Transverse colon (tissue), 4 donors: ENCODE results near the gene SNX30. TPM values are rescaled to one million over a fixed set of nuclear protein-coding genes. Genes with fewer than 3 reads are reported as not detected.

ENCODE experiments used
- DNase-seq: peaks from one replicate; pipeline ENCODE4 v3.0.0-alpha.2; 2019
- H3K27ac ChIP-seq, 4 donors: fragments of 200-600 bp; sonication (generic); 2 replicates each; pipeline ENCODE4 v1.5.1; 2016 to 2018; ENCODE audit warnings: inconsistent platforms in 4 of 4
- H3K27me3 ChIP-seq: fragments of 200-600 bp; sonication (generic); 2 replicates; pipeline ENCODE4 v1.5.1; 2017; ENCODE audit warnings: inconsistent platforms
- H3K36me3 ChIP-seq, 4 donors: fragments of 200-600 bp; sonication (generic); 2 replicates each; pipeline ENCODE4 v1.5.1; 2017 to 2019; ENCODE audit warnings: inconsistent platforms in 4 of 4
- H3K4me1 ChIP-seq, 4 donors: fragments of 200-600 bp; sonication (generic); 2 replicates each; pipeline ENCODE4 v1.5.1; 2017 to 2020; ENCODE audit warnings: inconsistent platforms in 4 of 4
- H3K4me3 ChIP-seq, 4 donors: fragments of 200-600 bp; sonication (generic); 1 replicate in 1 of 4; 2 replicates in 3 of 4; pipeline versions ENCODE4 v1.5.1 to v1.6.1; 2017 to 2019; ENCODE audit warnings: inconsistent platforms in 4 of 4
- H3K9me3 ChIP-seq, 2 donors: fragments of 200-600 bp; sonication (generic); 2 replicates each; pipeline ENCODE4 v1.5.1; 2017 to 2019; ENCODE audit warnings: inconsistent platforms in 2 of 2
- CTCF ChIP-seq, 5 experiments: fragments of 200-600 bp in 3 of 5; fragments of 450-650 bp in 2 of 5; sonication (generic) in 3 of 5; IDR thresholded peaks; 1 replicate in 2 of 5; 2 replicates in 3 of 5; pipeline ENCODE4 v1.5.1; 2016 to 2017; ENCODE audit warnings: antibody characterized with exemption in 5 of 5, inconsistent platforms in 3 of 5, mild to moderate bottlenecking in 2 of 5, moderate library complexity in 1 of 5
- EP300 ChIP-seq: sonication (generic); formaldehyde crosslinking; IDR thresholded peaks from one replicate; pipeline ENCODE4 v1.6.1; 2017; ENCODE audit warnings: antibody characterized with exemption, low read depth
- POLR2A ChIP-seq: fragments of 450-650 bp; IDR thresholded peaks from one replicate; pipeline ENCODE4 v1.6.1; 2016; ENCODE audit warnings: antibody characterized with exemption, mild to moderate bottlenecking, moderate library complexity
- POLR2AphosphoS5 ChIP-seq, 3 donors: sonication (generic); formaldehyde crosslinking; IDR thresholded peaks; one replicate each; pipeline ENCODE4 v1.6.1; 2016; ENCODE audit warnings: antibody characterized with exemption in 3 of 3
- WGBS, 2 donors: methylation state at CpG; one replicate each; pipeline ENCODE4 v1.1.5; 2018; ENCODE audit warnings: low coverage in 1 of 2; 5-methylcytosine and 5-hydroxymethylcytosine counted together
- in situ Hi-C, 4 donors: fragments of 200-750 bp; cut with MboI; loops; one replicate each; pipeline versions ENCODE4 v1.15.0 to v1.15.1; 2017; ENCODE audit warnings: low sequenced_read_pairs in 3 of 4, low pct_ligation_motif_present in 1 of 4, low pct_unique_long_range_greater_than_20kb in 1 of 4
- intact Hi-C: fragments of 100-400 bp; cut with DNase I; formaldehyde crosslinking; loops from one replicate; pipeline ENCODE4 v1.15.1; 2023; ENCODE audit warnings: low total_unique reads
- total RNA-seq, 4 donors: library from RNA; depleted of rRNA; stranded (reverse); fragments of >200 nt; gene quantifications; one replicate each; pipeline ENCODE4 v1.1.0, GENCODE V29; 2016

The SNX30 gene
- total RNA-seq, 4 donors from 2014 or later = 15.7 to 46.4 (median 45.7) TPM

- intact Hi-C loops (no loop called here), in situ Hi-C loops (no loop called here)
- DNase-seq = no peak
Measured at GRCh38 chr9:112856200-112856599, 105.6 kb downstream of the SNX30 start.

GRCh38 chr9:112856843-112857242, 106.3 kb downstream of the SNX30 start:
- intact Hi-C loops (no loop called here), in situ Hi-C loops (no loop called here)
- Histone ChIP-seq H3K27me3 (no peaks in the 10 kb centered on the region), H3K4me3 (no peak overlapping the region), H3K4me1 (peaks cover 0 to 3% (median 0%) of the 10 kb centered on the region in 4 donors), H3K36me3 (peaks cover 0 to 2% (median 0%) of the 10 kb centered on the region in 4 donors), H3K9me3 (no peaks in the 10 kb centered on the region), H3K27ac (no peak overlapping the region)
- TF ChIP-seq POLR2A = no peak
- TF ChIP-seq POLR2AphosphoS5 (IDR thresholded peaks at IDR 0.05) = no peak
- no peak for TF ChIP-seq CTCF (IDR thresholded peaks at IDR 0.05)
- TF ChIP-seq EP300 = no peak
- 89 to 92% methylated on average over 3 to 14 of the region's 14 CpGs for WGBS, 2 donors
- DNase-seq = no peak

More at GRCh38 chr9:112856200-112856599, 105.6 kb downstream of the SNX30 start:
- H3K4me1 ChIP-seq = no peaks in the 10 kb centered on the region
- H3K36me3 ChIP-seq = peaks cover 0 to 6% (median 0%) of the 10 kb centered on the region in 4 donors
- no peak overlapping the region for H3K27ac ChIP-seq
- WGBS, 2 donors = 87 to 95% methylated on average over 6 to 8 of the region's 8 CpGs
- H3K4me3 ChIP-seq = no peak overlapping the region
- TF ChIP-seq EP300 (no peak), POLR2AphosphoS5 (IDR thresholded peaks at IDR 0.05) (no peak), POLR2A (no peak), CTCF (IDR thresholded peaks at IDR 0.05) (no peak)
- no peaks in the 10 kb centered on the region for H3K27me3 ChIP-seq
- H3K9me3 ChIP-seq = no peaks in the 10 kb centered on the region

GRCh38 chr9:112858005-112858404, 107.4 kb downstream of the SNX30 start:
- DNase-seq = no peak
- Histone ChIP-seq H3K36me3 (no peaks in the 10 kb centered on the region), H3K9me3 (no peaks in the 10 kb centered on the region), H3K27ac (no peak overlapping the region), H3K4me1 (peaks cover 0 to 3% (median 0%) of the 10 kb centered on the region in 4 donors), H3K27me3 (no peaks in the 10 kb centered on the region), H3K4me3 (no peak overlapping the region)
- intact Hi-C loops (no loop called here), in situ Hi-C loops (no loop called here)
- no peak for TF ChIP-seq CTCF (IDR thresholded peaks at IDR 0.05)
- no peak for TF ChIP-seq EP300
- TF ChIP-seq POLR2A = no peak
- no peak for TF ChIP-seq POLR2AphosphoS5 (IDR thresholded peaks at IDR 0.05)
- WGBS, 2 donors = 72 to 90% methylated on average over 3 to 6 of the region's 6 CpGs

- Histone ChIP-seq H3K4me1 (peaks cover 0 to 6% (median 0%) of the 10 kb centered on the region in 4 donors), H3K27ac (no peak overlapping the region), H3K36me3 (no peaks in the 10 kb centered on the region), H3K9me3 (no peaks in the 10 kb centered on the region), H3K27me3 (no peaks in the 10 kb centered on the region), H3K4me3 (no peak overlapping the region)
- in situ Hi-C loops (no loop called here), intact Hi-C loops (no loop called here)
- 55 to 61% methylated on average over 6 of the region's 6 CpGs for WGBS, 2 donors
- no peak for DNase-seq
- no peak for TF ChIP-seq POLR2AphosphoS5 (IDR thresholded peaks at IDR 0.05)
Measured at GRCh38 chr9:112858625-112859147, 108.1 kb downstream of the SNX30 start.

GRCh38 chr9:112860451-112860850, 109.9 kb downstream of the SNX30 start:
- Histone ChIP-seq H3K27ac (no peak overlapping the region), H3K9me3 (no peaks in the 10 kb centered on the region), H3K36me3 (no peaks in the 10 kb centered on the region), H3K4me3 (no peak overlapping the region), H3K4me1 (peaks cover 0 to 8% (median 0%) of the 10 kb centered on the region in 4 donors), H3K27me3 (no peaks in the 10 kb centered on the region)
- intact Hi-C loops = no loop called here
- DNase-seq = no peak
- TF ChIP-seq CTCF (IDR thresholded peaks at IDR 0.05) (no peak), EP300 (no peak), POLR2AphosphoS5 (IDR thresholded peaks at IDR 0.05) (no peak), POLR2A (no peak)
- WGBS, 2 donors = 90% methylated on average over 1 of the region's 1 CpG; no CpG with 5 or more reads in 1 of the 2 donors
- in situ Hi-C loops = no loop called here
